Embryonic facial prominence (tissue), 1 donor: ENCODE data around the gene PROK2.

ENCODE experiments used
- DNase-seq: peaks from one replicate; pipeline ENCODE4 v3.0.0-alpha.2; 2016; ENCODE audit errors: extremely low spot score

The PROK2 gene

GRCh38 chr3:71742621-71743020, 42.3 kb downstream of the PROK2 start:
- no peak for DNase-seq

GRCh38 chr3:71734881-71735280, 50.1 kb downstream of the PROK2 start:
- DNase-seq: no peak

GRCh38 chr3:71733319-71733718, 51.6 kb downstream of the PROK2 start:
- no peak for DNase-seq

- DNase-seq: no peak
These were observed 52.3 kb downstream of the PROK2 start for GRCh38 chr3:71732637-71733036.

- no peak for DNase-seq
These were observed 56.2 kb downstream of the PROK2 start for GRCh38 chr3:71728632-71729342.

- no peak for DNase-seq
These were observed 58.8 kb downstream of the PROK2 start for GRCh38 chr3:71726146-71726545.

- DNase-seq: no peak
These were observed 59.5 kb downstream of the PROK2 start, which contains the start of gene EIF4E3 for GRCh38 chr3:71725271-71725991. Gene EIF4E3 (minus strand): TSS chr3:71725402. CDS start chr3:71725367, 35 bp downstream.

GRCh38 chr3:71724584-71725270, 60.2 kb downstream of the PROK2 start:
- DNase-seq: no peak

GRCh38 chr3:71724171-71724453, 60.8 kb downstream of the PROK2 start:
- no peak for DNase-seq

- DNase-seq: no peak
These were observed 61.3 kb downstream of the PROK2 start for GRCh38 chr3:71723452-71724170.

GRCh38 chr3:71722693-71723092, 62.3 kb downstream of the PROK2 start:
- DNase-seq: no peak
